GM18858 (cell line): ENCODE results near the gene FOXB2.
"Not testable (repeated sequence)": the region's sequence is repeated elsewhere in the genome, so short reads cannot be mapped to it uniquely, and the experiment has no call there.

Experiments
- ATAC-seq: cut with Tn5 transposase; IDR thresholded peaks from one replicate; pipeline ENCODE4 v1.9.1; 2021; ENCODE audit not compliant: unreplicated experiment

FOXB2 gene

DNA sequence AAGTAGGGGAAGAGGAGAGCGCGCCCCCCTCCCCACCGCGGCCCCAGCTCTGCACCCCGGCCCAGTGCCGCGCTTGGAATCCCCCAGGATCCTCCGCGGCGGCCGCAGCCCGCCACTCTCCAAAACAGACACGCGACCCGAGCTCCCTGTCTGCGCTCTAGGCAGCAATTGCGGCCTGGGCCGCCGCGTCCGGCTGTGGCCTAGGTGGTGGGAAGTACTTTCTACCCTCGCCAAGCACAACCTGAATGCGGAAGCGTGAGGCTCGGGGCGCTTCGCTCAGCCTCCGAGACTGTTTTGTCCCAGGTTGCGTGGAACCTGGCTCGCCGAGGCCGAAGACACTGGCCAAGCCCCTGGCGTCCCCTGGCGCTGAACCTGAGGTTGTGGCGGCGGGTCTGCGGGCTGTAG lies 3.3 kb upstream of the FOXB2 start:
- ATAC-seq, result no peak

DNA sequence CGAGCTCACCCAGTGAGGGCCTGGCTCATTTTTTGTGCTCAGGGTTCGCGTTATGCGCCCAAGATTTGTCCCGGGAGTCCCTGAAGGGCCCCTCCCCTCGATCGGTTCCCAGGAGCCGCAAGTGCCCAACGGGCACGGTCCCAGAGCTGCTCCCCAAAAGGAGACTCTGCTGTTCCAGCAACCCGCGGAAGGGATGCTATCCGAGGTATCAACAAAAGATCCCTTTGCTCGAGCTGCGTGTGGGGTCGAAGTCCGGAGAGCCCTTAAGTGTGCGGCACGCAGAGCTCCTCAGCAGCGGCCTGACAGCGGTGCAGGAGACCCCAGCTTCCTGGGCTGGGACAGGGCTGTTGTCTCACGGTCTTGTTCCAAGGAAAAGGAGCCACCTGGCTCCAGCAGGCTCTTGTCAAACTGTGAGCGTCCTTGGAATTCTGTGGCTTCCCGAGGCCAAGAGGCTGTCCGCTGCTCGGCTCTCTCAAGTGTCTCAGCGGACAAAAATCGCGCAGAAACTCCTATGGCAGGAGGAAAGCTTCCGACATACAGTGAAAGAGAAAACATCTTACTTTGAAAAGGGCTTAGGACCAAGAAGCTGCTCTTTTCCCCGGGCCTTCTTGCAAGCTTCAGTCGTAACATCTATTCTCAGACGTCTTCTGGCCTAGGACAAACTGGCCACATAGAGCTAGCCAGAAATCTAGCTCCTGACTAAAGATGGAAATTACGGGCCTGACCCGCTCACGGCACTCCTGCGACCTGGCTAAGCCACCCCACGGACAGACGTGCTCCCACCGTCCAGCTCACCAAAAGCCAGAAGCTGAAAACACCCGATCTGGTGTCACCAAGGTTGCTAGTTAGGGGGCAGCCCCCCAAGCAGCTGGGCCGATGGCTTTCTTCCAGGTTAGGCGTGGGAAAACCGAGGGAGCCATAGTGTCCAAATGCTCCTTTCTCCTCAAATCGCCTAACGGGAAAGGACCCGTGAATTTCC lies 2.6 kb upstream of the FOXB2 start:
- no peak for ATAC-seq

DNA sequence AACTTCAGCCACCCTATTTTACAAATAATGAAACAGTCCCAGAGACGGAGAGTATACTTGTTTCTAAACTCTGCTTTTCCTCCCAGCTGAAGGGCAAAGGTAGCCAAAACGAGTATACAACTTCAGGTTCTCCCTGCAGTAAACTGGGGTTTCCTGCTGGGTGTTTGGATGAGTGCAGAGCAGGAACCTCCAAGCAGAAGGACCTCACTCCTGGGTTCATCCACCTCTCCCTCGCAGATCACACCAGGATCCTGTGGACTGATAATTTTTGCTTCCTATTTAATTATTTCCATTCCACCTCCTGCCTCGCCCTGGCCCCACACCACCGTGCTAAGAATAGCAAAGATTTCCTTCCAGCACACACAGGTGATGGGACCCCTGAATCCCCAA lies 2.0 kb upstream of the FOXB2 start:
- ATAC-seq, result no peak

DNA sequence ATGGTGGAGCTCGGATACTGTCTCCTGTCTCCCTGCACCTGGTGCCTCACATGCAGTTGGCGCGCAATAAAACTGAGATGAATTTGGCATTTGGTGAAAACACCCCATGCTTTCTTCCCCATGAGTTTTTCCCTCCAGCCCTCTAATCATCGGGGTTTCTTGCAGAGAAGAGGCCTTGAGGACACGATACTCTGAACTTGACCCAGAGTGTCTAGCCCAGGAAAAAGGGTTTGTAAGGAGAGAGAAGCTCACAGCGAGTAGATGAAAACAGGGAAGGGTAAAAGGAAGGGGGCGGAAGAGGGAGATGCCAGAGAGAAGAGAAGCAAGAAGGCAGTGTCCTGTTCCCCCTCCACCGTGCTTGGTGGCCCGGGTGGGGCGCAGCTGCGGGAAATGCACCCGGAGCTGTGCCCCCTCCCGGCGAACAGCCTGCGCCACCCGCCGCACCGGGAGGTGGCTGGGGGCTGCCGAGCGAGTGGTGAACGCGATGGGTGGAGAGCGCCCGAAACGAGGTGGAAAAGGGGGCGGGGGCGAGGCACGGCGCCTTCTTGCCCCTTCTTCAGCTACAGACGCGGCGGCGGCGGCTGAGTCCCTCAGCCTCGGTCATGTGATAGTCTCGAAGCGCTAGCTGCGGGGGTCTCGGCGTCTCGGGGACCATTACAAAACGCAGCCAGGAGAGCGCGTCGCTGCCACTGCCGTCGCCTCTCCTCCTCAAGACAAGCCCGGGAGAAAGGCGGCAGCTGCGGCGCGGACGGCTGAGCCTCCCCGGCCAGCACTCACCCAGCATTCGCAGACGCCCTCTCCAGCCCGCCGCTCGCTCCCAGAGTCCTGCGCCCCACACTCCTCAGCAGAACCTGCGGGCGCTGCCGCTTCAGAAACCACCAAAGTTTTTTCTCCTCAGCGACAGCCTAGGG lies 1.1 kb upstream of the FOXB2 start:
- ATAC-seq, result no peak

DNA sequence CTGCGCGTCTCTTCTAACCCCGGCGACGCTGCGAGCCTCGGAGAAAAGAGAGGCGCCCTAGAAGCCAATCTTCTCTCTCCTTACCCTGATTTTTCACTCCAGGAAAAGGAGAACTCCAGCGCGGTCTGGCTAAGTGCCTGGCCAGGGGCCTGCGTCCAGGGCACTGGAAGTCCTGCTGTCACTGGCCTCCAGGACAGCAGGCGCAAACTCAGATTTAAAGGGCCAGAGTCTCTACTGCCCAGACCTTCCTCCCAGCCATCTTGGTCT lies 553 bp upstream of the FOXB2 start:
- ATAC-seq, result no peak

DNA sequence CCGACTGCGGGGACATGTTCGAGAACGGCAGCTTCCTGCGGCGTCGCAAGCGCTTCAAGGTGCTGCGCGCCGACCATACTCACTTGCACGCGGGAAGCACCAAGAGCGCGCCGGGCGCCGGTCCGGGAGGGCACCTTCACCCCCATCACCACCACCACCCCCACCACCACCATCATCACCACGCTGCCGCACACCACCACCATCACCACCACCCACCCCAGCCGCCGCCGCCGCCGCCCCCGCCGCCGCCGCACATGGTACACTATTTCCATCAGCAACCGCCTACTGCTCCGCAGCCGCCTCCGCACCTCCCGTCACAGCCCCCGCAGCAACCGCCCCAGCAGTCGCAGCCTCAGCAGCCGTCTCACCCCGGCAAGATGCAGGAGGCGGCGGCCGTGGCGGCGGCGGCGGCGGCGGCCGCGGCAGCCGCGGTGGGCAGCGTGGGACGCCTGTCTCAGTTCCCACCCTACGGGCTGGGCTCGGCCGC lies 514 bp downstream of the FOXB2 start:
- ATAC-seq, result no peak

DNA sequence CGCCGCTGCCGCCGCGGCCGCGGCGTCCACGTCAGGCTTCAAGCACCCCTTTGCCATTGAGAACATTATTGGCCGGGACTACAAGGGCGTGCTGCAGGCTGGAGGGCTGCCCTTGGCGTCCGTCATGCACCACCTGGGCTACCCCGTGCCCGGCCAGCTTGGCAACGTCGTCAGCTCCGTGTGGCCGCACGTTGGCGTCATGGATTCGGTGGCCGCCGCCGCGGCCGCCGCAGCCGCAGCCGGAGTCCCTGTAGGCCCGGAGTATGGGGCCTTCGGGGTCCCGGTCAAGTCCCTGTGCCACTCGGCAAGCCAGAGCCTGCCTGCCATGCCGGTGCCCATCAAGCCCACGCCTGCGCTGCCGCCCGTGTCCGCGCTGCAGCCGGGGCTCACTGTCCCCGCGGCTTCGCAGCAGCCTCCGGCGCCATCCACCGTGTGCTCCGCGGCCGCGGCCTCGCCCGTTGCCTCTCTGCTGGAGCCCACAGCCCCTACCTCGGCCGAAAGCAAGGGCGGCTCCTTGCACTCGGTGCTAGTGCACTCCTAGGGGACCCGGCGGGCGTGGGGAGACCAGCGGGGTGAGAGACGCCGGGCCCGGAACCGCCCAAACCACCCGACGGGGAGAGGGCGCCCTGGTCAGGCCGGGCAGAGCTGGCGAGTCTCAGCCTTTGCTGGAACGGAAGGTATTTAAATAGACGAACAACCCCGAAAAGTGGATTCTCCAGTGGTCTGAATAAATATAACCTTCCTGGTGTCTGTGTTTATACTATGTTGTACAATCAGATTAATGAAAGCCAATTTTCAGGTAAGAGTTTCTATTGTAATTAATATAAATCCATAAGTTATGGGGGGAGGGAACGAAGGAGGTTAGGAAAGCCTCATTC lies 1.2 kb downstream of the FOXB2 start:
- ATAC-seq, result no peak

DNA sequence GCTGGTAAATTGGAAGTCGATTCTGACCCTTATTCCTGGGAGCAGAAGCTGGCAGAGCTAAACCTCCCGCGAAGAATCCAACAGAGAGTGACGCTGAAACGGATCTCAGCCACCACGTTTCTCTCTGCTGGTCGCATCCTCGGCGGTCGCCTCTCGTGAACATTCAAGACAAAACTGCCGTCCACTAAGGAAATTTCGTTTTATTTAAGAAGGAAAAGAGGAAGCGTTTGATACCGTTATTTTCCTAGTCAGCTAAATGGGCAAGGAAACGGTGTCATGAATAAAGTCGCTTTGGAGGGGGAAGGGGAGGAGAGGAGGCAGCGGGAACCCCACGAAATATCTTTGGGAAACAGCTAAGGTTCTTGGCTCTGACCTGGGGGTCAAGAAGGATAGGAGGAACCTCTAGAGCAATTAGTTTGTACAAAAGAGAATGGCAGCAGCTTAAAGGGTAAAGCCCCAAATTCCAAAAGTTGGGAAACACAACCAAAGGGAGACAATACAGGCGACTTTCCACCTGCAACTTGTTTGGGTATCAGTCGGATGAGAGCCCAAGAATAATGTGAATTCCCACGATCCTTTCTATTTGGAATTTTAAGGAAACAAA lies 1.9 kb downstream of the FOXB2 start:
- no peak for ATAC-seq

DNA sequence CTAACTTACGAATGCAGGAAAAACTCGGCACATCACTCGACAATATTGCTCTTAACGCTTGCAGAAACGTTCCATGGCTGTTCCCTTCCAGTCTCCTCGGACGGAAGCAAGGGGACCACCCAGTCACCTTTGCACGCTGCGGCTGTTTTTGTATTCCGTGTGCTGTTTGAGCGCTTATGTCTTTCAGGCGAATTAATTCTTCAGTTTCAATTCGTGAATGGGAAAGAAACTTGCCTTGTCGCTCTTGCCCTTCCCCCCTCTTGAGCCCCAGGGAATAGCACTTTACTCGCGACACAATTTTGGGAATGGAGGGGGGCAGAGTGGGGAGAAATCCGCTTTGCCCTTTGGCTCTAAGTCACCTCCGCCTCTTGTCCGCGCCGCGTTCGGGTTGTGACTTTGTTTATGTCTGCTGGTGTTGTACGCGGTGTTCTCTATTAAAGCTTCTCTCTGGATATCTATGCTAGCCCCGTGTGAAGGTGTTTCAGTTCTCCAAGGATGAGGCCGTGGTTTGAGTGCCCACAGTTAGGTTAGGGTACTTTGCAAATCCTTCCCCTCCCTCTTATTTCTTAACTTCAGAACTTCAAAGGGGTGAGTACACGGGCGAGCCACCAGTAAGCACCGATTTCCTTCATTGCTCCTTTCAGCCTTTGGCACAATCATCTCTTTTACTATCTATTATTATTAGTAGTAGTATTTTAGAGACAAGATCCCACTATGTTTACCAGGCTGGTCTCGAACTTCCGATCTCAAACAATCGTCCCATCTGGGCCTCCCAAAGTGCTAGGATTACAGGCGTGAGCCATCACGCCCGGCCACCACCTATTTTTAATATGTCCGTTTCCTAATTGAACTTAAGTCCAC lies 2.7 kb downstream of the FOXB2 start:
- no peak for ATAC-seq

DNA sequence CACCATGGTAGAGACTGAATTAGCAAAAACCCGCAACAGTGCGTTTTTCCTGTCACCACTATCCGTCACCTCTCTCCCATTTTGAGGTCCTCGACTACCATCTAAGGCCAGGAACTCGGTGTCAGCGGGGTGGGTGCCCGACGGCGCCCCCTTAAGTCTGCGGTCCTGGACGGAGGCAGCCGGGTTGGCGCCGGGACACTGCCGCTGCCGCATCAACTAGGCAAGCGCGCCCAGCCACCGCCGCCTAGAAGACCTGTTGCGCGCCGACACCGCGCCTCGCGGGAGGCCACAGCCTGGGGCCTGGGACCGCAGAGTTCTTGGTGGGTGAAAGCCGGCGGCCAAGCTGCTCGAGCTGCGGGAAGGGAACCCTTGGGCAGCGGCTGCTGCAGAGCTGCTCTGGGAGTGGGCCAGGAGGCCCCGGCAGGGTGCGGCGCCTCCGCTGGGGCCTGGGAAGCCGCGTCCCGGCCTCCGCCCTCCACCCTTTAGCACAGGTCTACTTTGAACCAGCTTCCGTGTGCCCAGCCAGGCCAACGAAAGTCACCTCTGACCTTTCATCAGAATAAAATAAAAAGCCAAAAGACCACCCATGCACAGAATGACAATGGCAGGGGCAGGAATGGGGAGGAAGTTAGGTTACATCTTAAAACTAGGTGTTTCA lies 3.5 kb downstream of the FOXB2 start:
- no peak for ATAC-seq

DNA sequence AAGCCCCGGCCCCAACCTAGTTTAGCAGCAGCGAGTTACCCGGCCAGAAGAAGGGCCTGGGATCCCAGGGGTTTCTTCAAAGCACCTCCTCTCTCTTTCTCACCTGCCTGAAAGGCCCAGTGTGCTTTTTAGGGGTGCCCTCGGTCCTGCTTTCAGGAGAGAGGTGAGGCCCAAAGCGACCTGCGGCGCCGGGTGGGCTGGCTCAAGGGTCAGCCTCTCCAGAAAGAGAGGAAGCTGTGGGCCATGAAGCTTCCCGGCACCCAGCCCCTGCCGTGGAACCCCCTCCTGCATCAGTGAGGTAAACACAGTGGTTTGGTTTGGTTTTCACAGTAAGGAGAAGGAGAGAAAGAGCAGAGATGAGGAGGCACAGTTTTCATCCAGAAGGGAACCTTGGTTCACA lies 4.3 kb downstream of the FOXB2 start:
- no peak for ATAC-seq

DNA sequence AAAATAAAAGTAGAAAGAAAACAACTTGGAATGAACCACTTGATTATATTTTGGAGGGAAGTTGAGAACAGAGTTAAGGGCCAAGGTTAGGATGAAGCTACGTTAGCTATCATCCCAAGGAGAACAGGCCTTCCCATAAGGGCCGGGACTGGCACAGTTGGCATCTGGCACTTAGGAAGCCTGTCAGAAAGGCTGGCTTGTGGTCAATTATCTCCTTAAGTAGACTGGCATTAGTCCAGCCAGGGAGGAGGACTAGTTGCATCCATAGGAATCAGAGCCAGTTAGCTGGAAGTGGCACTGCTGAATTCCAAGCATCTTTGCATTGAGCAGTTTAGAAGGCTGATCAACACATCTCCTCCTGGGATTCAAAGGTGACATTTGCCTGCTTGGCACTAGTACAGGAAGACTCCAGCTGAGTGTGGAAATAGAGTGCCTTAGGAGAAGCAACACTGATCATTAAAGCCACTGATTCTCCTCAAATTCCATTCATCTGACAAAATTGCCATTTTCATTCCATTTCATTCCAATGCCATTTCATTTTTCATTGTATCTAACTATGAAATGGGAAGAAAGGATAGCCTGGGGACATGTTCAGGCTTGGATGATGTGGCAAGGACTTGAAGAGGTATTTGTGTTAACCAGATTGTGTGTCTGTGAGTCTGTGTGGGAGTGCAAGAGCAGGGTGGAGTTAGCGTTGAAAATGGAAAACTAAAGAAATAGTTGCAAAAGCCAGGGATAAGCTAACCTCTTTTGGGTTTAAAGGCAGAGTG lies 5.5 kb downstream of the FOXB2 start:
- ATAC-seq, result no peak

DNA sequence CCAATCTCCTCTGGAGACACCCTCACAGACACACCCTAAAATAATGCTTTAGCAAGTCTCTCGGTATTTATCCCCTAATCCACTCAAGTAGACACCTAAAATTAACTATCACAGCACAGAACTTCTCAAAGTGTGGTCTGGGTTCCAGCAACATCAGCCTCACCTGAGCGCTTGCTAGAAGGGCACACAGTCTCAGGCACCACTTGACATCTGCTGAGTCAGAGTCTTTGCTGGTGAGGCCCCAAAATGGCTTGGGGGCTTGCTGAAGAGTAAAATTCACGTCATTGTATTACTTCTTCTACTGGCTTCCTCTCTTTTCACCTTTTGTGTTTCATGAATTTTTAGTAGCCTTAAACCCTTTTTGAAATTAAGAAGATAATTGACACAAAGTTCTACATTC lies 9.0 kb downstream of the FOXB2 start:
- no peak for ATAC-seq

DNA sequence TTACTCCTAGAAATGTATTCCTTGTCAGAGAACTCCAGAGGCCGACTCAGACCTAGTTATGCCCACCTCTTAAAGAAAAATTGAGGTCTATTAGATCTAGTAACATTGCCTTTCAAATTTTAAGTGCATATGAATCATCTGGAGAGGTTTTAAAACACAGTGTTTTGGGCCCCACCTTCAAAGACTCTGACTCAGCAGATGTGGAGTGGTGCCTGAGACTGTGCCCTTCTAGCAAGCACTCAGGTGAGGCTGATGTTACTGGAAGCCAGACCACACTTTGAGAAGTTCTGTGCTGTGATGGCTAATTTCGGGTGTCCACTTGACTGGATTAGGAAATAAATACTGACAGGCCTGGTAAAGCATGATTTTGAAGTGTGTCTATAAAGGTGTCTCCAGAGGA lies 10.6 kb downstream of the FOXB2 start:
- no peak for ATAC-seq

DNA sequence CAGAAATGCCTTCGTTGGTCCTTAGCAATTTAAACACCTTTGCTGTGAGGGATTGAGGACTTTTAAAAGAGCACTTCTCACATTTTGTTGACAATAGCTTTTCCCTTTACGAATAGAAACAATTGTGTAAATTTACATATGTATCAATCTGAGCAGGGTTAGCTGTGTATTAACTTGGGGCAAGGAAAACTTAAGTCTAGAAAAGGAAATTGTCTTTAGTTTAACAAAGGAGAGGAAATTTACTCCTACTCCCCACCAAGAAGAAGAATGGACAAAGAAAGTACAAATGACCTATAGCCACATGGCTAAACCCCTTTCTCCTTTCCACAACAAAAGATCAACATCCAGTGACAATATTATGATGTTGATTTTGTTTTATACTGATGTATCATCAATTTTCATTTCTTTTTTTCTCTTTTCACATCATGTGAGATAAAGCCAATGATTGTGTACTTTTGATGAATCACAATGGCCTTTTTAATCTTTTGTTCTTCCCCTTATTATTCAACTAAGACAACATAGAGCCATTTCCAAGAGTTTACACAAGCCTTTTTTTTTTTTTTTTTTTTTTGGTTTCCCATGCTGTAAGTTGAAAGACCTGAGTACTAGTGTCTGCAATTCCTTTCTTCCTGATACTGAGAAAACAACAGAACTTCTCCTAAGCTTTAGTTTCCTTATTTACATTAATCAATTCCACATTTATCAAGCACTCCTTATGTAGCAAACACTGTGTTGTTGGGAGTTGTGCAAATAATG lies 19.0 kb downstream of the FOXB2 start:
- no peak for ATAC-seq

DNA sequence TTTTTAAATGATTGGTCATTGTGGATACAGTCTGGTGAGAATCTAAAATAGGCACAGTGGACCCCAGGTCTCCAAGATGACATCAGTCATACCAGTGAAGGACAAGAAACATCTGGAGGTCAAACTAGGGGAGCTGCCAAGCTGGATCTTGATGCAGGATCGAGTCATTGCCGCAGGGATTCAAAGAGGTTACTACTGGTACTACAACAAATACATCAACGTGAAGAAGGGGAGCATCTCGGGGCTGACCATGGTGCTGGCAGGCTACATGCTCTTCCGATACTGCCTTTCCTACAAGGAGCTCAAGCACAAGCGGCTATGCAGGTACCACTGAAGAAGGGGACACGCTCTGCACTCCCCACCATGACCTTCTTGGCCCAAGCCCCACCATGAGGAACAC lies 20.9 kb downstream of the FOXB2 start:
- no peak for ATAC-seq

DNA sequence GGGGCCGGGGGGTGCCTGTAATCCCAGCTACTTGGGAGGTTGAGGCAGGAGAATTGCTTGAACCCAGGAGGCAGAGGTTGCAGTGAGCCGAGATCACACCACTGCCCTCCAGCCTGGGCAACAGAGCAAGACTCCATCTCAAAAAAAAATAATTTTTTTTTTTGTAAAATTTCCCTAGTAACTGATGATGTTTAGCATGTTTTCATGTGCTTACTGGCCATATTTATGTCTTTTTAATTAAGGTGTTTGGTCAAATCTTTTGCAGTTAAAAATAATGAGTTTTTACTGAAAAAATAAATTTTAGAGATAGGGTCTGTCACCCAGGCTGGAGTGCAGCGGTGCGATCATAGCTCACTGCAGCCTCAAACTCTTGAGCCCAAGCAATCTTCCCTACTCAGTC lies 24.3 kb downstream of the FOXB2 start:
- ATAC-seq, result not testable (repeated sequence)

DNA sequence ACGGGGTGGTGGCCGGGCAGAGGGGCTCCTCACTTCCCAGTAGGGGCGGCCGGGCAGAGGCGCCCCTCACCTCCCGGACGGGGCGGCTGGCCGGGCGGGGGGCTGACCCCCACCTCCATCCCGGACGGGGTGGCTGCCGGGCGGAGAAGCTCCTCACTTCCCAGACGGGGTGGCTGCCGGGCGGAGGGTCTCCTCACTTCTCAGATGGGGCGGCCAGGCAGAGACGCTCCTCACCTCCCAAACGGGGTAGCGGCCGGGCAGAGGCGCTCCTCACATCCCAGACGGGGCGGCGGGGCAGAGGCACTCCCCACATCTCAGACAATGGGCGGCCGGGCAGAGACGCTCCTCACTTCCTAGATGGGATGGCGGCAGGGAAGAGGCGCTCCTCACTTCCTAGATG lies 41.2 kb downstream of the FOXB2 start:
- not testable (repeated sequence) for ATAC-seq
